ENCODE results near the gene EOGT.

DNA sequence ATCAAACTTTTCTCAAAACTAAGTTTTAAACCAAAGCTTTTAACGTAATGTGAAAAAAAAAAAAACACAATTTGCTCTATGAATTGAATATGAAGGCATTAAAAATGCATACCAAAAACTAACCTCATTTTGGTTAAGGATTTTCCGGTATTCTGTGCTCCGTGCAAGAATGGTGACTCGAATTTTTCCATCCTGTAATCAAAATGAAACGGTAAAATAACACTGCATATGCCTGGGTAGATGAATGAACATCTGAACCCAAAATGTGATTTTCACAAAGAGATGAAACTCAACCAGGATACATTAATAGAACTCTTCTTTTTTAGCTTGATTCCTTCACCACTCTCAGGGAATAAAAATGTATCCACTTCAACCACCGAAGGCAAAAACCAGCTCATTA, 26.2 kb downstream of the EOGT start:
- TF ChIP-seq, protein P1, sequence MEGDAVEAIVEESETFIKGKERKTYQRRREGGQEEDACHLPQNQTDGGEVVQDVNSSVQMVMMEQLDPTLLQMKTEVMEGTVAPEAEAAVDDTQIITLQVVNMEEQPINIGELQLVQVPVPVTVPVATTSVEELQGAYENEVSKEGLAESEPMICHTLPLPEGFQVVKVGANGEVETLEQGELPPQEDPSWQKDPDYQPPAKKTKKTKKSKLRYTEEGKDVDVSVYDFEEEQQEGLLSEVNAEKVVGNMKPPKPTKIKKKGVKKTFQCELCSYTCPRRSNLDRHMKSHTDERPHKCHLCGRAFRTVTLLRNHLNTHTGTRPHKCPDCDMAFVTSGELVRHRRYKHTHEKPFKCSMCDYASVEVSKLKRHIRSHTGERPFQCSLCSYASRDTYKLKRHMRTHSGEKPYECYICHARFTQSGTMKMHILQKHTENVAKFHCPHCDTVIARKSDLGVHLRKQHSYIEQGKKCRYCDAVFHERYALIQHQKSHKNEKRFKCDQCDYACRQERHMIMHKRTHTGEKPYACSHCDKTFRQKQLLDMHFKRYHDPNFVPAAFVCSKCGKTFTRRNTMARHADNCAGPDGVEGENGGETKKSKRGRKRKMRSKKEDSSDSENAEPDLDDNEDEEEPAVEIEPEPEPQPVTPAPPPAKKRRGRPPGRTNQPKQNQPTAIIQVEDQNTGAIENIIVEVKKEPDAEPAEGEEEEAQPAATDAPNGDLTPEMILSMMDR (conservative IDR thresholded peaks at IDR 0.05 in 1 of 2, IDR thresholded peaks at IDR 0.05 in 1 of 2; ENCODE audit: extremely low read depth in 1 of 2, insufficient read depth in 1 of 2, low read depth in 1 of 2, low read length in 2 of 2): no peak
- TF ChIP-seq EZH2 (IDR thresholded peaks at IDR 0.05; ENCODE audit: borderline replicate concordance, low read length): no peak

All from mammary epithelial cell (primary cell).